Breast epithelium (tissue), 3 donors: Measurements from ENCODE around the gene DMAC1.

Experiments used
- CTCF ChIP-seq, 3 donors: fragments of 450-650 bp; IDR thresholded peaks; one replicate each; pipeline ENCODE4 v1.5.1; 2016 to 2017; ENCODE audit warnings: antibody characterized with exemption in 3 of 3, mild to moderate bottlenecking in 3 of 3, moderate library complexity in 3 of 3
- POLR2A ChIP-seq: fragments of 450-650 bp; IDR thresholded peaks from one replicate; pipeline ENCODE4 v1.6.1; 2016; ENCODE audit warnings: antibody characterized with exemption, mild to moderate bottlenecking, moderate library complexity
- POLR2AphosphoS5 ChIP-seq, 3 donors: sonication (generic); formaldehyde crosslinking; IDR thresholded peaks; one replicate each; pipeline ENCODE4 v1.6.1; 2017; ENCODE audit warnings: antibody characterized with exemption in 3 of 3

DNA sequence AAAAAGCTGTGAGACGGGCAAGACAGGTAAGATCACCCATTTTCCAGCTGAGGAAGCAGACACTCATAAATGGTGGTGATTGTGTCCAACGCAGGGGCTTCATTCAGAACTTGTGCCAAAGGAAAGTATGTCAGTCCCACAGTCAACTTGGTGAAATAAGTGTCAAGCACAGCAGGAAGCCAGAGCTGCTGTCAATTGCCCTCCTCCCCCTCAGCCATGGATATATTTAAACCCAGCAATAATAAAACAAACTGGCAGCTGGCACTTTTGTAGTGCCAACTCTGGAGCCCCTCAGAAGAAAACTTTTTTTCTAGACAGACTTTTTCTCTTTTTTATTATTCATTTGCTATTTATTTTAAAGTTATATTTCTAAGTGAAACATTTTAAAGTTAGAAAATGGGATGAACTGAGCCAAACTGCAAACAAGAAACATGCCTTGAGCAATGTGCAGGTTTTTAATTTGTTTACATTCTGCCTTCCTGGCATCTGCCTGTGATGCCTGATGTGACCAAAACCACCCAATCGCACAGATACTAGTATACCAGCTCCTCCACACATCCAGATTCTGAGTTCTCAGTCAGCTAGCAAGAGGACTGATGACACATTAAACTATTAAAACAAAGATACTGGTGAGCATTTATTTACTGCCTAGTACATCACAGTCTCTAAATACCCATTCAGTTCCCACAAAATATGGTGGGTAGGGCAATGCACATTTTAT, 17.0 kb downstream of the DMAC1 start:
- TF ChIP-seq CTCF (IDR thresholded peaks at IDR 0.05) (no peak), POLR2A (no peak), POLR2AphosphoS5 (IDR thresholded peaks at IDR 0.05) (no peak)
